ENCODE measurements around the gene NDUFA9. TPM values are rescaled to one million over a fixed set of nuclear protein-coding genes. Genes with fewer than 3 reads are reported as not detected.

The NDUFA9 gene
- total RNA-seq, 2 donors from 2014 or later: 12.5 to 16.9 TPM

DNA sequence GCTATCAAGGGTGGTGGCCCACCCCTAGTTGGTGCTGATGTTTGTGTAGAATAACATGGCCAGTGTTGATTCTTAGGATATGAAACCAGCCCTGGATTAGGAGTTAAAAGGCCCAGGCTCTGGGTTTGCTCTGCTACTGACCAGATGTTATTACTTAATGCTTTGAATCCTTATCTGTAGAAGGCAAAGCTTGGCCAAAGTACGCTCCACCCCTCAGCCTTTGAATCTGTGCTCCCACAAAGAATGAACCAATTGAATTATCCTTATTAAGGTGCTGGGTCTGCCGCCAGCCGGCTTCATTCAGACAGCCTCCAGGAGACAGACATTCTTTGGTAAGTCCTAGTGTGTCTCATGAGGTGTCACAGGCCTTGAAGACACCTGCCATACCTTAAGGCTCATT, 41.9 kb upstream of the NDUFA9 start:
- no peaks in the 10 kb centered on the region for H3K9me3 ChIP-seq
- DNase-seq: no peak
- intact Hi-C loops (cut with DNase I): no loop called here

GRCh38 chr12:4609071-4609470, 39.8 kb upstream of the NDUFA9 start:
- no peak overlapping the region for H3K4me3 ChIP-seq
- WGBS, 2 donors: 84 to 90% methylated on average over 9 of the region's 9 CpGs
- ATAC-seq: no peak
- H3K9me3 ChIP-seq: no peaks in the 10 kb centered on the region
- no peak for DNase-seq
- peaks cover 7 to 23% of the 10 kb centered on the region in 2 donors for H3K36me3 ChIP-seq (replicated peaks in 1 of 2; ENCODE audit: insufficient read depth in 1 of 2, low read depth in 2 of 2)
- no peaks in the 10 kb centered on the region for H3K27me3 ChIP-seq
- no peak overlapping the region for H3K27ac ChIP-seq
- TF ChIP-seq POLR2A (IDR thresholded peaks at IDR 0.05) (no peak), CTCF (IDR thresholded peaks at IDR 0.05) (no peak)
- intact Hi-C loops (cut with DNase I): no loop called here
- peaks cover 18% of the 10 kb centered on the region for H3K4me1 ChIP-seq

More for the DNA sequence above, 41.9 kb upstream of the NDUFA9 start:
- 52 to 74% methylated on average over 3 of the region's 3 CpGs for WGBS, 2 donors
- Histone ChIP-seq H3K4me1 (peaks cover 18% of the 10 kb centered on the region), H3K4me3 (no peak overlapping the region), H3K27me3 (no peaks in the 10 kb centered on the region), H3K36me3 (replicated peaks in 1 of 2; ENCODE audit: insufficient read depth in 1 of 2, low read depth in 2 of 2) (peaks cover 7 to 9% of the 10 kb centered on the region in 2 donors), H3K27ac (no peak overlapping the region)
- no peak for TF ChIP-seq POLR2A (IDR thresholded peaks at IDR 0.05)
- no peak for TF ChIP-seq CTCF (IDR thresholded peaks at IDR 0.05)
- ATAC-seq: no peak

- H3K36me3 ChIP-seq (replicated peaks in 1 of 2; ENCODE audit: insufficient read depth in 1 of 2, low read depth in 2 of 2): peaks cover 7 to 27% of the 10 kb centered on the region in 2 donors
- peaks cover 16% of the 10 kb centered on the region for H3K4me1 ChIP-seq
- intact Hi-C loops (cut with DNase I): no loop called here
- H3K27me3 ChIP-seq: no peaks in the 10 kb centered on the region
- TF ChIP-seq POLR2A (IDR thresholded peaks at IDR 0.05): no peak
- TF ChIP-seq CTCF (IDR thresholded peaks at IDR 0.05): no peak
- no peaks in the 10 kb centered on the region for H3K9me3 ChIP-seq
- 66% methylated on average over 4 of the region's 4 CpGs for WGBS, 2 donors
- no peak overlapping the region for H3K27ac ChIP-seq
- H3K4me3 ChIP-seq: no peak overlapping the region
- no peak for ATAC-seq
- DNase-seq: no peak
Observed at GRCh38 chr12:4610481-4610880, 38.4 kb upstream of the NDUFA9 start.

DNA sequence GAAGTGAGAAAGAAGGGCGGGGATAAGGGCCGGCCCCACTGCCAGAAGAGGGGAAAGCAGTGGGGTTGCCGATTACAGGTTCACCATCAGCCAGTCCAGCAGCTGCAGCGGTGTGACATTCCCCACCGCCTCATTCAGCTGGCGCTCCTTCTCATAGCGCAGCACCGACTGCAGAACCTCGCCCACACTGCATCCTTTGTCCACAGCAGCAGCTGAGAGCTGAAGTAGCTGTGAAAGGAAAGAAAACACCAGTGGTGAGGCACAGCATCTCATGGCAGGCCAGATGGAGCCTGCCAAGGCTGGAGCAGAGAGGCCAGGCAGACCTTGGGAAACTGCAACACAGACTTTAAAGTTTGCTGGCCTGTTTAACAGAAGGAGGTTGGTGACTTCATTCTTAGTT, 33.2 kb upstream of the NDUFA9 start:
- Histone ChIP-seq H3K27me3 (no peaks in the 10 kb centered on the region), H3K9me3 (no peaks in the 10 kb centered on the region), H3K4me1 (no peaks in the 10 kb centered on the region), H3K4me3 (no peak overlapping the region), H3K27ac (no peak overlapping the region), H3K36me3 (replicated peaks in 1 of 2; ENCODE audit: insufficient read depth in 1 of 2, low read depth in 2 of 2) (peaks cover 4 to 22% of the 10 kb centered on the region in 2 donors)
- TF ChIP-seq CTCF (IDR thresholded peaks at IDR 0.05) (no peak), POLR2A (IDR thresholded peaks at IDR 0.05) (no peak)
- DNase-seq: no peak
- ATAC-seq: no peak
- intact Hi-C loops (cut with DNase I): no loop called here
- WGBS, 2 donors: 91 to 92% methylated on average over 9 of the region's 9 CpGs

- no peak overlapping the region for H3K4me3 ChIP-seq
- H3K27ac ChIP-seq: no peak overlapping the region
- intact Hi-C loops (cut with DNase I): no loop called here
Observed at GRCh38 chr12:4621511-4621910, 27.4 kb upstream of the NDUFA9 start.

More at GRCh38 chr12:4621511-4621910, 27.4 kb upstream of the NDUFA9 start:
- Histone ChIP-seq H3K4me1 (no peaks in the 10 kb centered on the region), H3K9me3 (no peaks in the 10 kb centered on the region), H3K27me3 (no peaks in the 10 kb centered on the region), H3K36me3 (replicated peaks in 1 of 2; ENCODE audit: insufficient read depth in 1 of 2, low read depth in 2 of 2) (no peaks in the 10 kb centered on the region)
- DNase-seq: no peak
- WGBS, 2 donors: 77 to 99% methylated on average over 3 of the region's 3 CpGs
- TF ChIP-seq POLR2A (IDR thresholded peaks at IDR 0.05) (no peak), CTCF (IDR thresholded peaks at IDR 0.05) (no peak)
- ATAC-seq: no peak

Data from body of pancreas (tissue), 4 donors.